IMR-90 (cell line): ENCODE measurements around the gene SLC2A1. TPM values are rescaled to one million over a fixed set of nuclear protein-coding genes. Genes with fewer than 3 reads are reported as not detected.

Experiments
- ATAC-seq: fragments of 200-7000 bp; cut with Tn5 transposase; 2 replicates; pipeline ENCODE4 v1.9.1; 2020; ENCODE audit warnings: low read depth, mild to moderate bottlenecking, moderate library complexity
- BruUV-seq: library from RNA; stranded (reverse); fragments of 400-500 nt; replicated peaks from 2 replicates; lab custom pipeline; 2021; lab: Mats Ljungman, UMichigan
- CTCF ChIA-PET: fragments of 300-600 bp; formaldehyde crosslinking; extraction: SDS; loops from one replicate; lab custom pipeline; 2021; ENCODE audit warnings: antibody characterized with exemption; lab: Yijun Ruan, JAX
- POLR2A ChIA-PET: fragments of 300-600 bp; sonication (Branson Sonifier 250); formaldehyde crosslinking; loops from one replicate; lab custom pipeline; 2022; ENCODE audit warnings: antibody characterized with exemption; ENCODE audit not compliant: unreplicated experiment; lab: Charles Lee
- DNase-seq: peaks from one replicate; pipeline ENCODE4 v3.0.0; 2013
- H2AFZ ChIP-seq: replicated peaks from 2 replicates; pipeline ENCODE3; 2013; ENCODE audit warnings: low read length, mild to moderate bottlenecking; ENCODE audit not compliant: poor library complexity
- H2AK5ac ChIP-seq: 2 replicates; pipeline ENCODE4 v1.6.1; 2013; ENCODE audit warnings: low read depth, low read length, inconsistent platforms
- H2AK9ac ChIP-seq: replicated peaks from 2 replicates; pipeline ENCODE3; 2013; ENCODE audit warnings: mild to moderate bottlenecking, low read depth, low read length, moderate library complexity; ENCODE audit not compliant: poor library complexity
- H2BK120ac ChIP-seq: 2 replicates; pipeline ENCODE4 v1.6.1; 2013; ENCODE audit warnings: low read depth, low read length, inconsistent platforms
- H2BK15ac ChIP-seq: 3 replicates; pipeline ENCODE4 v1.6.1; 2013; ENCODE audit warnings: low read depth, low read length, inconsistent platforms
- H2BK20ac ChIP-seq: 2 replicates; pipeline ENCODE4 v1.6.1; 2013; ENCODE audit warnings: low read depth, mild to moderate bottlenecking, inconsistent platforms, low read length, moderate library complexity
- H2BK5ac ChIP-seq: 2 replicates; pipeline ENCODE4 v1.6.1; 2013; ENCODE audit warnings: mild to moderate bottlenecking, low read depth, low read length, inconsistent platforms; ENCODE audit not compliant: poor library complexity, severe bottlenecking
- H3K14ac ChIP-seq: replicated peaks from 2 replicates; pipeline ENCODE4 v1.6.1; 2013; ENCODE audit warnings: low read depth, low read length, inconsistent platforms
- H3K18ac ChIP-seq: 2 replicates; pipeline ENCODE4 v1.6.1; 2013; ENCODE audit warnings: low read depth, low read length, control low read depth
- H3K23ac ChIP-seq: 2 replicates; pipeline ENCODE4 v1.6.1; 2013; ENCODE audit warnings: low read depth, low read length, inconsistent platforms
- H3K27ac ChIP-seq: 2 replicates; pipeline ENCODE4 v1.5.1; 2013; ENCODE audit warnings: mild to moderate bottlenecking, control low read depth, low read length; ENCODE audit not compliant: insufficient read depth
- H3K27me3 ChIP-seq: 2 replicates; pipeline ENCODE4 v1.6.1; 2013; ENCODE audit warnings: low read length; ENCODE audit not compliant: control insufficient read depth, insufficient read depth
- H3K36me3 ChIP-seq: 2 replicates; pipeline ENCODE4 v1.6.1; 2013; ENCODE audit warnings: low read length, mixed read lengths; ENCODE audit not compliant: control insufficient read depth, insufficient read depth
- H3K4ac ChIP-seq: 2 replicates; pipeline ENCODE4 v1.6.1; 2013; ENCODE audit warnings: low read depth, low read length, inconsistent platforms
- H3K4me1 ChIP-seq: 2 replicates; pipeline ENCODE4 v1.6.1; 2013; ENCODE audit warnings: low read length, mixed read lengths; ENCODE audit not compliant: control insufficient read depth, insufficient read depth
- H3K4me2 ChIP-seq: 2 replicates; pipeline ENCODE4 v1.6.1; 2013; ENCODE audit warnings: low read depth, mild to moderate bottlenecking, control low read depth, low read length, moderate library complexity
- H3K4me3 ChIP-seq: 2 replicates; pipeline ENCODE4 v1.5.1; 2013; ENCODE audit warnings: low read depth, mild to moderate bottlenecking, control low read depth, low read length, moderate library complexity; ENCODE audit not compliant: insufficient read depth
- H3K56ac ChIP-seq: 2 replicates; pipeline ENCODE4 v1.6.1; 2013; ENCODE audit warnings: low read length, inconsistent platforms; ENCODE audit not compliant: insufficient read depth; ENCODE audit errors: extremely low read depth
- H3K79me1 ChIP-seq, 2 experiments: 2 replicates each; pipeline ENCODE4 v1.6.1; 2013; ENCODE audit warnings: low read length in 2 of 2, inconsistent platforms in 1 of 2, low read depth in 1 of 2
- H3K9ac ChIP-seq: 2 replicates; pipeline ENCODE4 v1.6.1; 2013; ENCODE audit warnings: low read depth, low read length, control low read depth
- H3K9me1 ChIP-seq: 2 replicates; pipeline ENCODE4 v1.6.1; 2013; ENCODE audit warnings: low read length, inconsistent platforms; ENCODE audit not compliant: insufficient read depth
- H3K9me3 ChIP-seq: 2 replicates; pipeline ENCODE4 v1.6.1; 2013; ENCODE audit warnings: low read length; ENCODE audit not compliant: control insufficient read depth, insufficient read depth
- H4K20me1 ChIP-seq: 2 replicates; pipeline ENCODE4 v1.6.1; 2013; ENCODE audit warnings: low read length, inconsistent platforms; ENCODE audit not compliant: insufficient read depth
- H4K5ac ChIP-seq: 2 replicates; pipeline ENCODE4 v1.6.1; 2013; ENCODE audit warnings: mild to moderate bottlenecking, low read depth, low read length, control low read depth
- H4K8ac ChIP-seq, 2 experiments: 2 replicates each; pipeline ENCODE4 v1.6.1; 2013; ENCODE audit warnings: low read depth in 2 of 2, low read length in 2 of 2, control low read depth in 1 of 2, inconsistent platforms in 1 of 2
- H4K91ac ChIP-seq: 2 replicates; pipeline ENCODE4 v1.6.1; 2013; ENCODE audit warnings: low read depth, low read length, inconsistent platforms; ENCODE audit not compliant: insufficient read depth
- BHLHE40 ChIP-seq: fragments of 150-350 bp; IDR thresholded peaks from 2 replicates; pipeline ENCODE4 v1.6.1; 2016; ENCODE audit warnings: mild to moderate bottlenecking, low read depth, low read length
- CEBPB ChIP-seq: IDR thresholded peaks from 2 replicates; pipeline ENCODE4 v1.6.1; 2012; ENCODE audit warnings: low read depth, low read length, improper control_type of control experiment
- CHD1 ChIP-seq: IDR thresholded peaks from 2 replicates; pipeline ENCODE4 v1.6.1; 2012; ENCODE audit warnings: low read depth, low read length, improper control_type of control experiment
- MXI1 ChIP-seq: IDR thresholded peaks from 2 replicates; pipeline ENCODE4 v1.6.1; 2012; ENCODE audit warnings: low read depth, mild to moderate bottlenecking, low read length, moderate library complexity, borderline replicate concordance
- NFE2L2 ChIP-seq: fragments of 150-350 bp; IDR thresholded peaks from 2 replicates; pipeline ENCODE4 v1.6.1; 2016; ENCODE audit warnings: low read depth, mild to moderate bottlenecking, low read length
- RCOR1 ChIP-seq: IDR thresholded peaks from 2 replicates; pipeline ENCODE4 v1.6.1; 2012; ENCODE audit warnings: mild to moderate bottlenecking, low read length, improper control_type of control experiment; ENCODE audit not compliant: insufficient replicate concordance
- RFX5 ChIP-seq: IDR thresholded peaks from 2 replicates; pipeline ENCODE4 v1.8.0; 2012; ENCODE audit warnings: low read depth, mild to moderate bottlenecking, low read length, moderate library complexity
- SMC3 ChIP-seq: fragments of 150-350 bp; IDR thresholded peaks from 2 replicates; pipeline ENCODE4 v1.6.1; 2016; ENCODE audit warnings: low read depth, mild to moderate bottlenecking, antibody characterized with exemption, low read length, moderate library complexity
- WGBS, 2 experiments: methylation state at CpG; one replicate each; pipeline versions ENCODE4 v1.1.5 to v1.1.7; 2013; ENCODE audit warnings: missing lambda C conversion rate in 2 of 2; ENCODE audit not compliant: insufficient read length in 1 of 2; ENCODE audit errors: extremely low coverage in 2 of 2; 5-methylcytosine and 5-hydroxymethylcytosine counted together
- dilution Hi-C: fragments of 300-500 bp; cut with HindIII; formaldehyde crosslinking; loops from one replicate; pipeline ENCODE4 v1.14.3; 2018; ENCODE audit warnings: low sequenced_read_pairs; ENCODE audit not compliant: unreplicated experiment
- in situ Hi-C: fragments of 300-500 bp; cut with MboI; formaldehyde crosslinking; loops from 3 replicates; pipeline ENCODE4 v1.14.3; 2019; ENCODE audit warnings: low sequenced_read_pairs, inconsistent platforms, mixed read lengths
- intact Hi-C: fragments of 100-400 bp; cut with micrococcal nuclease; formaldehyde crosslinking; loops from 2 replicates; pipeline ENCODE4 v1.10.0; 2022
- polyA plus RNA-seq, 3 experiments: library from polyadenylated mRNA; depleted of rRNA; stranded (reverse); fragments of >200 nt; gene quantifications; 2 replicates each; pipeline ENCODE4 v1.2.3, GENCODE V29; 2012; ENCODE audit warnings: low replicate concordance in 1 of 3
- total RNA-seq: library from RNA; depleted of rRNA; stranded (reverse); fragments of >200 nt; gene quantifications from 2 replicates; pipeline ENCODE4 v1.2.3, GENCODE V29; 2012

Gene SLC2A1
- total and polyA plus RNA-seq, 2 of the 4 experiments (the other 2 are of a cell fraction), result 200 to 395 TPM

DNA sequence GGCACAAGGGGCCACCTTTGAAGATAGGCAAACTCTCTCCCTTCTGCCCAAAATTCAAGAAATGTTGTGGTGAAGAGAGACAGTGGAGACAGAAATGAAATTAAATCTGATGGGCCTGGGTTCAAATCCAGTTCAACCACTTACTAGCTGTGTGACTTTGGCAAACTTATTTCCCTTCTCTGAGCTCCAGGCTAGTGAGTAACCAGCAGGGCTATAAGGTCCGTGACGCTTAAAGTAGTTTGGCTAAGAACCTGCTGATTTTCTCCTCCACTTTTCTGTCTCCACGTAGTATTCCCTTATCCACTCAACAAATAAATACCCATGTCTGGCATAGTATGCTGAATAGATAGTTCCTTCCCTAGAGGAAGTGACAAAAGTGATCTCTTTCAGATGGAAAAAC, 1.9 kb downstream of the SLC2A1 start:
- H3K4ac ChIP-seq, result peak overlapping the region; percentile 67
- H3K4me2 ChIP-seq, result peak overlapping the region; percentile 96
- peaks cover 42% of the 10 kb centered on the region for H3K4me1 ChIP-seq
- no peaks in the 10 kb centered on the region for H3K9me3 ChIP-seq
- H2AK9ac ChIP-seq, result peak overlapping the region; percentile 94
- DNase-seq, result no peak
- H3K27ac ChIP-seq, result peak overlapping the region; percentile 89; the same call in 1 of the 2 replicates
- peaks cover 39% of the 10 kb centered on the region for H3K9me1 ChIP-seq
- peak overlapping the region; percentile 75 for H2BK5ac ChIP-seq
- intact Hi-C loops, result no loop called here
- H2AFZ ChIP-seq, result no peak overlapping the region
- H3K18ac ChIP-seq, result peak overlapping the region; percentile 28; the same call in 1 of the 2 replicates
- H3K14ac ChIP-seq, result peak overlapping the region; percentile 92
- peak overlapping the region; percentile 90 for H3K9ac ChIP-seq
- H3K56ac ChIP-seq, result peak overlapping the region; percentile 37; the same call in 1 of the 2 replicates
- peaks cover 67% of the 10 kb centered on the region for H4K20me1 ChIP-seq
- H2BK20ac ChIP-seq, result no peak overlapping the region
- in situ Hi-C loops, result no loop called here
- H2AK5ac ChIP-seq, result no peak overlapping the region
- ChIA-PET POLR2A (interaction anchor here (0.5 to 0.6 kb wide), 2 partner anchors 18 to 124 kb away, joined by 4 to 10 read pairs; no protein-coding TSS in a partner anchor), CTCF (interaction anchor here (1.0 to 1.1 kb wide), 2 partner anchors 12 to 117 kb away, joined by 3 to 4 read pairs; no protein-coding TSS in a partner anchor)
- 0 out of 3 replicates have a peak overlapping the region, but pooled peaks have one; percentile 16 for H2BK15ac ChIP-seq
- H3K23ac ChIP-seq, result peak overlapping the region; percentile 91
- H3K4me3 ChIP-seq, result peak overlapping the region; percentile 91
- no peak overlapping the region; the same call in 1 of the 2 replicates for H4K91ac ChIP-seq
- no peak for TF ChIP-seq CHD1
- TF ChIP-seq CEBPB, result no peak
- TF ChIP-seq RCOR1, result no peak
- TF ChIP-seq MXI1, result no peak
- no peak for TF ChIP-seq SMC3
- TF ChIP-seq BHLHE40, result no peak
- TF ChIP-seq NFE2L2, result no peak
- no peak for TF ChIP-seq RFX5
- no CpG with 5 or more reads among the region's 3 CpGs for WGBS, 2 experiments
- peaks cover 13 to 56% of the 10 kb centered on the region in 2 experiments for H3K79me1 ChIP-seq
- dilution Hi-C loops, result no loop called here
- H4K5ac ChIP-seq, result no peak overlapping the region
- peak overlapping the region; percentile 32; the same call in 1 of the 2 replicates for H2BK120ac ChIP-seq
- no TSS peak for BruUV-seq
- peaks cover 38% of the 10 kb centered on the region for H3K36me3 ChIP-seq
- H4K8ac ChIP-seq, result peak overlapping the region in 1 of 2 experiments; percentile 66; a peak in 2 of 4 replicates
- ATAC-seq, result no peak
- no peaks in the 10 kb centered on the region for H3K27me3 ChIP-seq
